ENCODE data around the gene SETBP1.
"Not testable (repeated sequence)": the region's sequence is repeated elsewhere in the genome, so short reads cannot be mapped to it uniquely, and the experiment has no call there.

The SETBP1 gene

GRCh38 chr18:44708451-44709083 is 27.9 kb downstream of the SETBP1 start:
- DNase-seq = no peak

GRCh38 chr18:44709307-44710126 is 28.8 kb downstream of the SETBP1 start:
- DNase-seq = no peak

GRCh38 chr18:44710931-44711330 is 30.2 kb downstream of the SETBP1 start:
- DNase-seq = no peak

GRCh38 chr18:44712025-44712424 is 31.3 kb downstream of the SETBP1 start:
- DNase-seq = no peak

GRCh38 chr18:44713435-44713834 is 32.7 kb downstream of the SETBP1 start:
- no peak for DNase-seq

GRCh38 chr18:44714376-44714775 is 33.7 kb downstream of the SETBP1 start:
- DNase-seq = no peak

GRCh38 chr18:44715245-44715644 is 34.6 kb downstream of the SETBP1 start:
- DNase-seq = no peak

GRCh38 chr18:44715842-44716241 is 35.2 kb downstream of the SETBP1 start:
- DNase-seq = no peak

GRCh38 chr18:44716697-44717163 is 36.0 kb downstream of the SETBP1 start:
- no peak for DNase-seq

GRCh38 chr18:44719519-44720060 is 38.9 kb downstream of the SETBP1 start:
- DNase-seq = no peak

- DNase-seq = not testable (repeated sequence)
Measured at GRCh38 chr18:44721748-44722147, 41.1 kb downstream of the SETBP1 start.

GRCh38 chr18:44723411-44723810 is 42.7 kb downstream of the SETBP1 start:
- DNase-seq = no peak

- no peak for DNase-seq
Measured at GRCh38 chr18:44724105-44724778, 43.6 kb downstream of the SETBP1 start.

GRCh38 chr18:44725300-44726058 is 44.8 kb downstream of the SETBP1 start:
- peak; percentile 50 for DNase-seq

GRCh38 chr18:44726059-44726421 is 45.4 kb downstream of the SETBP1 start:
- no peak for DNase-seq

GRCh38 chr18:44727291-44727690 is 46.6 kb downstream of the SETBP1 start:
- no peak for DNase-seq

- no peak for DNase-seq
Measured at GRCh38 chr18:44729631-44730101, 49.0 kb downstream of the SETBP1 start.

GRCh38 chr18:44730803-44731529 is 50.3 kb downstream of the SETBP1 start:
- no peak for DNase-seq

- DNase-seq = no peak
Measured at GRCh38 chr18:44731530-44732237, 51.0 kb downstream of the SETBP1 start.

- DNase-seq = no peak
Measured at GRCh38 chr18:44732238-44732563, 51.5 kb downstream of the SETBP1 start.

- DNase-seq = no peak
Measured at GRCh38 chr18:44732599-44732998, 51.9 kb downstream of the SETBP1 start.

Data from activated CD4-positive, CD25-positive, alpha-beta regulatory T cell treated with anti-CD3 and anti-CD28 coated beads, Interleukin-2, amount 50 U/mL, for 72 hours (primary cell).